Right lung (tissue), 5 donors: ENCODE data around the gene NPHP4. TPM values are rescaled to one million over a fixed set of nuclear protein-coding genes. Genes with fewer than 3 reads are reported as not detected.

ENCODE experiments used
- DNase-seq, 2 donors: peaks; one replicate each; pipeline ENCODE4 v3.0.0-alpha.2; 2013
- polyA plus RNA-seq, 5 donors: library from polyadenylated mRNA; unstranded; fragments of 120-200 nt; gene quantifications; one replicate each; pipeline versions ENCODE4 v1.2.1 to v1.2.3, GENCODE V29; 2013; ENCODE audit warnings: inconsistent platforms in 1 of 5, low replicate concordance in 1 of 5; ENCODE audit not compliant: insufficient read length in 5 of 5, insufficient read depth in 1 of 5

The NPHP4 gene
- polyA plus RNA-seq, 5 donors: 7.1 to 12.6 (median 9.9) TPM

DNA sequence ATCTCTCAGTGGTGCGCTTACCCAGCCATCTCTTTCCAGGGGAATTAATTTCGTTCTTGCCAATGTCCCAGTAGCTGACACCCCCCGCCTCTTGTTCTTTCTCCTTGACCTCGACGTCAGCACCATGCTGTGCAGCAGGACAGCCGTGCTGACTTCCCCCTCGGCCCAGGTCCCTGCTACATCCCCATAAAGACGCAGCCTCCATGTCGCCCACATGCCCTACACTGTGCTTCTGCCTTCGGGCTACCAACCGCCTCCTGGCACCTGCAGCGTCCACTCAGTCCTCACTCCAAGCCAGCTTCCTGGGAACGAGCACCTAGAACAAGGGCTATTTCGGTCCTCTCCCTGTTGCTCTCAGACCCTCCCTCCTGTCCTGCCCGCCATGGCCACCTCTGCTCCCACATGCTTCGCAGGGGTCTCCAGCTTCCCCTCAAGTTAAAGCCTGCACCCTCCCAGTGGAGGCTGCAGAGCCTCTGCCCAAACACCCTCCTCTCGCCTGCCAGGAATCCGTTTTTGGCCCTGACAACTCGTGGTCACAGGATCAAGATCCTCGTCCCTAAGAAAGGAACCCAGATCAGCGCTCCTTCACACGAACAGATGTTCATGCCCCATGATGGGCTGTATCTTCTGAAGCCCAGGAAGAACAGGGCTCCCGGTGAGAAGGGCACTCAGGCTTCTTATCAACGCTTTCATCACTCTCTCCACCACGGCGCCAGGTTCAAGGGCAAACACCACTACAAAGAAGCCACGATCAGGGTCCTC is 109.7 kb downstream of the NPHP4 start:
- DNase-seq: no peak

DNA sequence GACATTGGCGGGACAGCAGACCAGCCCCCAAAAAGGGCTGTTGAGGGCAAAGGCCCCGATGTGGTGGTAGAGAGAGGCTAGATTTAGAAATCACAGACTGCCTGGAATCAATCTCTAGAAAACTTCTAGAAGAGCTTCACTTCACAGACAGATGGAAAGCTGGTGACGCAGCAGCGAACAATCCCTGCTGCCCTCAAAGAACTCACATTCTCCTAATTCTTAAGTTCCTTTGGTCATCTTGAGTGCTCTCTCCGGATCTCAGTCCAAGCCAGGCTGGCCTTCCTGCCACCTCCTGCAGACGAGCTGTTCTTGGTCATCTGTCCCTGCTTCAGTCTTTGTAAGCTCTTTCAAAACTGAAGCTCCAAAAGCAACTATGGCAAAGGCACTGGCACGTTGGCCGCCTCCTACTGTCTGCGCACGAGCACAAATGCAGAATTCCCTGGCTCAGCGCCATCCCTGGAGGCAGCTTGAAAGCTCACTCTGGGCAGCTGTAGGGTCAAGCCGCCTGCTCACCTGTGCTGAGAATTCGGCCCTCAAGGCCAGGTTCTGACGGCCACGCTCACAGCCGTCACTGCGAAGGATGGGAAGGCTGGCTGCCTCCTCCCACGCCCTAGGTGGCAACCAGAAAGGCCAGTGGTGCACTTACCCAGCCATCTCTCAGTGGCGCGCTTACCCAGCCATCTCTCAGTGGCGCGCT is 110.6 kb downstream of the NPHP4 start:
- no peak for DNase-seq

DNA sequence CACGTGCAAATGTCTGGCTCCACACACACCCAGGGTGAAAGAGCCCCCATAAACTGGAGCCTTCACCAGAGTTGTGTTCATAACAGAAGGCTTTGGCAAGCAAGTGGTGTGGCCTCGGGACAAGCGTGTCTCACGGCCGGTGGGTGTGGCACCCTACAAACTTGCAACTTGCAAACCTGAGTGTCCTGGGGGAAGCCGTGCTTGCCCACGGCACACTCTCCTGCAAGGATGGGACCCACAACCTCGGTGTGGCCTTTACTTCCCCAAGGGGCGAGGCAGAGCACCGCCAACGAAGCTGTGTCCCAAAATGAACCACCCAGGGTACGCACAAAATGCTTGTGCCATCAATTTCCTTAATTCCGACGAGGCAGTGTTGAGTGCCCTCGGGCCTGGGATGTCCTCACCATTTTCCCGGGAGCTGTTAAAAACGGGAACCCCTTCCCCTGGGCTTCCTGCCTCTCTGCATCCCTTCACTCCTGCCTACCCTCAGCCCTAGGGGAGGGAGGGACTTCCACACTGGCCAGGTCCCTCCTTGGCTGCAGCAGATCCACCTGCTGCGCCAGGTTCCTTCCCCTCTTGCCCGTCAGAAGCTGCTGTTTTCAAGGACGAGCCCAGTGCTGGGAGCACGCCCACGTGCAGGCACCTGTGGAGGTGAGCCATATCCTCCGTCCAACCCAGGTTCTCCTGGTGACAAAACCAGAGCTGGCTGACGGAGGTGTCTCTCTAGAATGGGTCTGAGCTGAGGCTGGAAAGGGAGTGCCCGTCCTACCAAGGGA is 111.4 kb downstream of the NPHP4 start:
- DNase-seq: no peak

DNA sequence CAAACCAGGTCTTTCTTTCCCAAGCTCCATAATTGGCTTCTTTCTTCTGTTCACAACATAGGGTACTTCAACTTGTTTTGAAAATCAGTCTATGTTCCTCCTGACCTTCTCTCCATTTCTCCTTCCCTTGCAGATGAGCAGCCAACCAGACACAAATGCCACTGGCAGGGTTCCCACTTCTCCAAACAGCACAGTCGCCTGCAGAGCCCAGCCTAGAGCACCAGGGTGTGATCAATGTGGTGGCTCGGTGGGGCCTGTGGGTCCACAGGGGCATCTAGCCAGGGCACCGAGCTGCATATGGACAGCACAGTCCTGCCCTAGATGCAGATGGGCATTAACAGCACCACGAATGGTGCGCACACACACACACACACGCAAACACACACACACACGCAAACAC is 112.8 kb downstream of the NPHP4 start:
- DNase-seq: no peak

DNA sequence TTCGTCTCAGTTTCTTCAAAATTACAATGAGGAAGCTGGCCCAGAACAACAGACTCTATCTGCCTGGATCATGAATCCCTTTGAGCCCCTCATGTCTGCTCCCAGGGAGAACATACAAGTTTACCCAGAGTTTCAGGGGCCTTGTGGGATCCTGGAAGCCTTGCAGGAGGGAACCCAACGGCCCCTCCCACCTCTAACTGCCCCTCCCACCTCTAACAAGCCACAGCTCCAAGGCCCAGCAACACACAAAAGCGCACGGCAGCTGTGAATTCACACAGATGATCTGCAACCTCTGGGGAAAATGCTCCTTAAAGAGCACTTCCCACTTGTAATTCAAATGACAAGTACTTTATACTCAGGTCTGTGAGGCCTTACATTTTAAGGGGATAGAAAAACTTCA is 113.3 kb downstream of the NPHP4 start:
- DNase-seq: no peak

DNA sequence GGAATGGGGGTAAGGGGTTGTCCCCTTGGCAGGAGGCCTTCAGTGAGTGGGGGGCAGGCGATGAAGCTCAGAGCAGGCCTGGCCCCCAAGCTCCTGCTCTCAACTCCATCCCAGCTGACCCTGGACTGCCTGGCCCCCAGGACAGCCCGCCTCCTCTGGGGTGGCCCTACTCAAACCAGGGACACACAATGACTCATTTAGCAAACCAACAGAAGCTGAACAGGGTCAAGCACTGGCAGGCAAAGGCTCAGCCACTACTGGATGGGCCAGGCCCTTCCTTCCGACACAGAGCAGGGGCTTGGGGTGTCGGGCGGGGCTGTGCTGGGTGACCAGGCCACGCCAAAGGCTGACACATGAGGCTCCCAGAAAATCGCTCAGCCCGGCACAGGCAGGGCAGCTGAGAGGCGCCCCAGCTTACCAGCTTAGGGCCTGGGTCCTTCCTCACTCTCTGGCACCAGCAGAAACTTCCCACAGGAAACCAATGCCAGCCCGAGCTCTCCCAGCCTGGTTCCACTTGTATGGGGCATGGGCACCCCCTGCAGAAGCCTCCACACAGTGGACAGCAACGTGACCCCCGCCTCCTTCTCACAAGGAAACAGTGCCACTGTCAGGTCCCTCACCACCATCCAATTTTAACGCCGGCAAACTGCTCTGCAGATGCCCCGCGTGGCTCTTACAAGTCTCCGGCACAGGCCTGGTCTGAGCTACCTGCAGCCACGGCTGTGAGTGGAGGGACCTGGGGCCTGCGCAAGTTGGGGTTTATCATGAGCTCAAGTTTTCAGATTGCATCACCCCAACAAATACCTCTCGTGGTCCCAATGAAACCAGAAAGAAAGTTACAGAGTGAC is 114.3 kb downstream of the NPHP4 start:
- no peak for DNase-seq

DNA sequence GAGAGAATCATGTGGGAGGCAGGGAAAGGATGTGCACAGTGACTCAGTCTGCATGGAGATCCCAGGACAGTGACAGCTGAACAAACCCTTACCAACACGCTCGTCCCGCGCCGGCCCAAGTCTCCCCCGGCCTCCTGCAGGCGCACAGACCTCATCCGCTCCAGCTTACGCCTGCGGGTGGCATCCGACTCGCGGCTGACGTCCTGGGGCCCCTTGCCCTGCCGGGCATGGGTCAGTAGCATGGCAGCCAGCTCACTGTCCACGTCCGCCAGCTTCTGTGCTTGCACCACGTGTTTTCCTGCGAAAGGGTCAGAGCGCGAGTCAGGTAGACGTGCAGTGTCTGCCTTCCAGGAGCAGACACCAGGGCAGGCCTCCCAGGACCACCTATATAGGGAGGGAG is 115.2 kb downstream of the NPHP4 start:
- DNase-seq: no peak

DNA sequence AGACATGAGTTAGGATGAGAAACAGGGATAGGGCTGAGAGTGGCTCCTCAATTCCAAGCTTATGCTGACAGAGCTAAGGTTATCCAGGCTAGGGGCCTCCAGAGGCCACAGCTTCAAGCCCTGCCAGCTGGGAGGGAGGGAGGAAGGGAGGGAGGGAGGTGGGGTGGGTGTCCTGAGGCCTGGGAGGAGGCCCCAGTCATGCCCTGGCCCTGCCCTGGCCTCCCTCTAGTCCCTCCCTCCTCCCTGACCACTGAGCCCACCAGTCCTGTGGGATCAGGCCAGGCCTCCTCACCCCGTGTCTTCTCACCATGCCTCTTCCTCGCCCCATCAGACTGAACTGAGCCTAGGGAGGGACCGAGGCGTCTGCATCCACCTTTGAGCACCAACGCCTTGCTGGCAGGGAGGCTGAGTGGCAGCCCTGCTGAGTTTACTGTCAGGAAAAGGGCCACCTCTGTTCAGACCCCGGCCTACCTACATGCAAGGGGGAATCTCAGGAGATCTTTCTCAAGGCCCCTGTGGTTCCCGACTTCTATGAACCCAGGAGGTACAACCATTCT is 116.1 kb downstream of the NPHP4 start:
- DNase-seq: no peak

DNA sequence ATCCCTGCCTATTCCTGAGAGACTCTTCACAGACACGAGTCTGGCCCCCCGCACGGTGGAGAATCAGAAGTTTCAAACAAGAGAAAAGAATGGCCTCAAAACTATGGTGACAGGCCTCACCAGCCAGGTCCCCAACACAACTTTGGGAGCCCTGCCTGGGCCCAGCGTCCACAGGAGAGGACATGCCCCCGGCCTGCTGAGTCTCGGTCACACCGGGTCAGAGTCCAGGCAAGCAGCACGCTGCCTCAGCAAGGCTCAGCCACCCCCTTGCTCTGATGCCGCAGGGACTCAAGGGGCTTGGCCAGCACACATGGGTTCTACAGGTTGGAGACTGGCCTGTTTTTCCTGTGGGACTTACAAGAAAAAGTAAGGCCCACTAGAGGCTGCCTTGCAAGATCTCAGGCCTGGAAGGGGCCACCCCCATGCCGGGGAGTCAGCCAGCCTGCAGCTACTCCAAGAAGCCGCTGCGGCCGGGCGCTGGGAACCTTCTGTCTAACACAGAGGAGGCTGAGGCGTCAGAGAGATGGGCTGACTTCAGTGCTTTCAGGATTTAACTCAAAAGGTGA is 116.8 kb downstream of the NPHP4 start:
- no peak for DNase-seq

GRCh38 chr1:5874416-5875110 is 117.7 kb downstream of the NPHP4 start:
- DNase-seq: no peak

DNA sequence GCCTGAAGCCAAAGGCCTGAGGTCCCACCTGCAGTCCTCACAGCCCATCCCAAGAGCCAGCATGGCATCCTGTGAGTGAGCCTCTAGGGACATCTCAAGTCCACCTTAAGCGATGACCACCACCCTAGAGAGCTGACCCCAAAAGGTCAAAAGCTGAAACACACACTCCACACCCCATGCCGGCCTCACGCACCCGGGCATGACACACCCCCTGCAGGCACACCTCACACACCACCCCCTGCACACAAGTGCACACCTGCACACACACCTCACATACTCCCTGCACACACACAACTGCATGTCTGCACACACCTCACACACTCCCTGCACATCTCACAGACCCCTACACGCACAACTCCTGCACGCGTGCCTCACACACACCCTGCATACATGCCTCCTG is 118.7 kb downstream of the NPHP4 start:
- no peak for DNase-seq

DNA sequence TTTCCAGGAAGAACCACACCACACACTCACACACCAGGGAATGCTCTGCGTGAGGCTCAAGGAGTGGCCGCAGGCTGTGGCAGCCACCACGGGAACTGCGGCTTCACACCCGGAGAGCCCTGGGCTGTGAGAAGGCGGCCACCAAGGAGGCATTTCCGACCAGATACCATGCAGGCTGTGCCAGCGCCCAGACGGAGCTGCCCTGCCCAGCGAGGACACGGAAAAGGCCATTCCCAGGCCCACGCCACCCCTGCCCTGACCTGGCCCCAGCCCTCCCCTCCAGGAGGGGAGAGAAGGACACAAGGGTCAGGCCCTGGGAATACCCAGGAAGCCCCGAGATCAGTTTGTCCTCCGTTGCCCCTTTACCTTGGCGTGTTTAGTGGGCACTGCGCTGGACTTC is 119.3 kb downstream of the NPHP4 start:
- no peak for DNase-seq

DNA sequence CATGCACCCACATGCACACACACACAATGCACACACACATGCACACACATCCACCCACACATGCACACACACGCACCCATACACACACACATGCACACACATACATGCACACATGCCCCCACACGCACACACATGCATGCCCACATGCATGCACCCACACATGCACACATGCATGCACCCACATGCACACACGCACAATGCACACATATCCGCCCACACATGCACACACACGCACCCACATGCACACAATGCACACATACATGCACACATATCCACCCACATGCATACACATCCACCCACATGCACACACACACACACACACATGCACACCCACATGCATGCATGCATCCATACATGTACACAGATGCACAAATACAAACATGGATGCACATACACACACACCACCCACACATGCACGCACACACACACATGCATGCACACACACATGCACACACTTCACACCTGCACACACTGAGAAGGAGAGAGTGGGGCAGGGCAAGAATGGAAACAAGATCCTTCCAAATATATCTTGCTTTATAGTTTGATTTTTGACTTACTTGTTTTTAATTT is 123.2 kb downstream of the NPHP4 start:
- no peak for DNase-seq

GRCh38 chr1:5865774-5866173 is 126.5 kb downstream of the NPHP4 start:
- DNase-seq: no peak

GRCh38 chr1:5865056-5865455 is 127.2 kb downstream of the NPHP4 start:
- DNase-seq: no peak

GRCh38 chr1:5864256-5864655 is 128.0 kb downstream of the NPHP4 start:
- DNase-seq: no peak

GRCh38 chr1:5863238-5863637 is 129.0 kb downstream of the NPHP4 start:
- DNase-seq: no peak

- DNase-seq: no peak
Observed at GRCh38 chr1:5861871-5862825, 130.1 kb downstream of the NPHP4 start.

DNA sequence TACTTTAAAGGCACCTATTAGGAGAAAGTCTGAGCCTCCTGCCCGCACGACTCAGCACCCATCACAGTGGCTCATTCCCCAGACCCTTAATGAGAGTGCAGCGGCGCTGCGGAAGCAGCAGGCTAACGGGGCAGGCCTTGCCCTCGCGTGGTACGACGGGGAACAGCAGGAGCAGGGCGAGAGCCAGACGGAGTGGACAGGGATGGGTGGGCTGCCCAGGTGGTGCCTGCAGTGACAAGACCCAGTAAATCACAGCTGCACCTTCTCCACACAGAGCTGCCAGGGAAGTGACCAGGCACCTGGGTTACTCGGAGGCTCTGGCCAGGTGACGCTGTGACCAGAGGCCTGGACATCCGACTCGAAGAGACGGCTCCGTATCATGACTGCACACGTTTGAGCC is 131.9 kb downstream of the NPHP4 start:
- DNase-seq: no peak
